Keratinocyte (primary cell): ENCODE data around the gene JAM3. TPM values are rescaled to one million over a fixed set of nuclear protein-coding genes. Genes with fewer than 3 reads are reported as not detected.

Experiments used
- DNase-seq: peaks from one replicate; pipeline ENCODE4 v3.0.0-alpha.2; 2011; ENCODE audit warnings: low read depth, missing footprints, low spot score
- FAIRE-seq: peaks from 2 replicates; lab custom pipeline; 2011; peaks lifted over from hg19 to GRCh38; lab: Jason Lieb, UNC
- H2AFZ ChIP-seq: 2 replicates; pipeline ENCODE4 v1.6.0; 2012; ENCODE audit warnings: low read length, control low read depth, inconsistent platforms; ENCODE audit not compliant: control insufficient read depth
- H3K27ac ChIP-seq: 2 replicates; pipeline ENCODE4 v1.5.1; 2011; ENCODE audit warnings: low read length; ENCODE audit not compliant: control insufficient read depth, insufficient read depth
- H3K27me3 ChIP-seq: 3 replicates; pipeline ENCODE4 v1.6.0; 2011; ENCODE audit warnings: low read length; ENCODE audit not compliant: control insufficient read depth, insufficient read depth; ENCODE audit errors: extremely low read depth
- H3K36me3 ChIP-seq, 2 experiments: 2 replicates in 1 of 2; 3 replicates in 1 of 2; pipeline ENCODE4 v1.5.1; 2011; ENCODE audit warnings: low read length in 2 of 2, mild to moderate bottlenecking in 1 of 2; ENCODE audit not compliant: control insufficient read depth in 2 of 2, insufficient read depth in 2 of 2; ENCODE audit errors: extremely low read depth in 1 of 2
- H3K4me1 ChIP-seq: 3 replicates; pipeline ENCODE4 v1.5.1; 2011; ENCODE audit warnings: low read length; ENCODE audit not compliant: control insufficient read depth, insufficient read depth; ENCODE audit errors: extremely low read depth
- H3K4me2 ChIP-seq: 3 replicates; pipeline ENCODE4 v1.6.0; 2011; ENCODE audit warnings: low read depth, low read length; ENCODE audit not compliant: control insufficient read depth, insufficient read depth; ENCODE audit errors: extremely low read depth
- H3K4me3 ChIP-seq, 3 experiments: fragments of 200-600 bp in 1 of 3; sonication (generic) in 1 of 3; 2 replicates in 2 of 3; 3 replicates in 1 of 3; pipeline ENCODE4 v1.5.1; 2011 to 2016; ENCODE audit warnings: low read length in 3 of 3, mild to moderate bottlenecking in 3 of 3, control low read depth in 2 of 3, inconsistent platforms in 1 of 3, low read depth in 1 of 3, mixed read lengths in 1 of 3, mixed run types in 1 of 3, moderate library complexity in 1 of 3; ENCODE audit not compliant: control insufficient read depth in 2 of 3, insufficient read depth in 2 of 3; ENCODE audit errors: extremely low read depth in 1 of 3
- H3K79me2 ChIP-seq: 2 replicates; pipeline ENCODE4 v1.6.0; 2012; ENCODE audit warnings: low read length; ENCODE audit not compliant: control insufficient read depth, insufficient read depth
- H3K9ac ChIP-seq: 3 replicates; pipeline ENCODE4 v1.6.0; 2011; ENCODE audit warnings: low read length; ENCODE audit not compliant: control insufficient read depth, insufficient read depth; ENCODE audit errors: extremely low read depth
- H3K9me1 ChIP-seq: 3 replicates; pipeline ENCODE4 v1.6.0; 2011; ENCODE audit warnings: low read length; ENCODE audit not compliant: control insufficient read depth, insufficient read depth; ENCODE audit errors: extremely low read depth
- H3K9me3 ChIP-seq: 2 replicates; pipeline ENCODE4 v1.5.1; 2012; ENCODE audit warnings: low read depth, low read length; ENCODE audit not compliant: control insufficient read depth
- H4K20me1 ChIP-seq: 3 replicates; pipeline ENCODE4 v1.6.0; 2011; ENCODE audit warnings: low read length; ENCODE audit not compliant: control insufficient read depth, insufficient read depth; ENCODE audit errors: extremely low read depth
- EZH2 ChIP-seq: IDR thresholded peaks from one replicate; pipeline ENCODE4 v1.6.1; 2012; ENCODE audit warnings: inconsistent platforms, mild to moderate bottlenecking, low read length, moderate library complexity
- dilution Hi-C: fragments of 300-500 bp; cut with MboI; formaldehyde crosslinking; loops from one replicate; pipeline ENCODE4 v1.7.0; 2020; ENCODE audit warnings: low sequenced_read_pairs; ENCODE audit not compliant: extremely low pct_ligation_motif_present
- polyA plus RNA-seq, 5 experiments: library from polyadenylated mRNA; depleted of rRNA in 3 of 5; stranded (reverse) in 3 of 5; stranded (forward) in 1 of 5; unstranded in 1 of 5; fragments of >200 nt; gene quantifications; 1 replicate in 1 of 5; 2 replicates in 3 of 5; 3 replicates in 1 of 5; pipeline versions ENCODE4 v1.2.1 to v1.2.3, GENCODE V29; 2011 to 2012; ENCODE audit warnings: missing spikeins in 2 of 5, low read depth in 1 of 5, low replicate concordance in 1 of 5
- TF ChIP-seq, protein P1 (sequence below), 3 experiments: IDR thresholded peaks in 1 of 3; conservative IDR thresholded peaks in 1 of 3; optimal IDR thresholded peaks in 1 of 3; 2 replicates in 2 of 3; 3 replicates in 1 of 3; pipeline versions ENCODE3 to v1.5.1; 2011; ENCODE audit warnings: low read length in 3 of 3, mild to moderate bottlenecking in 3 of 3, moderate library complexity in 2 of 3, control low read depth in 1 of 3, inconsistent platforms in 1 of 3; ENCODE audit not compliant: insufficient read depth in 2 of 3; ENCODE audit errors: extremely low read depth in 1 of 3

JAM3 gene
- polyA plus RNA-seq, 1 donor (not counting 4 experiments of a cell fraction or from before 2014, with no cell fraction given): 11.4 TPM

DNA sequence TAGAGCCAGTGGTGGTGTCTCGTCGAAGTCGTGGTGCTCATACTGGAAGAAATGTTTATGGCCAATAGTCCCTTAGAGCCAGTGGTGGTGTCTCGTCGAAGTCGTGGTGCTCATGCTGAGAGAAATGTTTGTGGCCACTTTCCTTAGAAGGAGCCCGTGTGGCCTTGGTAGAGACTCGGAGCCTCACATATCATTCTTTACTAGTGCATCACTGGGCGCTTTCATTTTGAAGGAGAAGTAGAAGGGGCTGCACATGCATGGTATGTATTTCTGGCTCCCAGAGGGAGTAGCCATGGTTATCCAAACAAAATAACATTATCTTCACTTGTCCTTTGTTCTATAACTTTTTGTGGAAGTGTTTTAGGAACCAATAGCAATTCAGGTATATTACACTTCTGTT is 69.5 kb downstream of the JAM3 start:
- dilution Hi-C loops: no loop called here
- Histone ChIP-seq H2AFZ (no peak overlapping the region), H3K4me1 (no peaks in the 10 kb centered on the region), H3K4me2 (no peak overlapping the region), H4K20me1 (no peaks in the 10 kb centered on the region), H3K79me2 (no peaks in the 10 kb centered on the region), H3K9ac (no peak overlapping the region), H3K9me3 (no peaks in the 10 kb centered on the region), H3K27me3 (no peaks in the 10 kb centered on the region), H3K4me3 (no peak overlapping the region), H3K9me1 (no peaks in the 10 kb centered on the region), H3K36me3 (no peaks in the 10 kb centered on the region), H3K27ac (no peak overlapping the region)
- FAIRE-seq (no peak), DNase-seq (no peak)
- TF ChIP-seq, protein P1, sequence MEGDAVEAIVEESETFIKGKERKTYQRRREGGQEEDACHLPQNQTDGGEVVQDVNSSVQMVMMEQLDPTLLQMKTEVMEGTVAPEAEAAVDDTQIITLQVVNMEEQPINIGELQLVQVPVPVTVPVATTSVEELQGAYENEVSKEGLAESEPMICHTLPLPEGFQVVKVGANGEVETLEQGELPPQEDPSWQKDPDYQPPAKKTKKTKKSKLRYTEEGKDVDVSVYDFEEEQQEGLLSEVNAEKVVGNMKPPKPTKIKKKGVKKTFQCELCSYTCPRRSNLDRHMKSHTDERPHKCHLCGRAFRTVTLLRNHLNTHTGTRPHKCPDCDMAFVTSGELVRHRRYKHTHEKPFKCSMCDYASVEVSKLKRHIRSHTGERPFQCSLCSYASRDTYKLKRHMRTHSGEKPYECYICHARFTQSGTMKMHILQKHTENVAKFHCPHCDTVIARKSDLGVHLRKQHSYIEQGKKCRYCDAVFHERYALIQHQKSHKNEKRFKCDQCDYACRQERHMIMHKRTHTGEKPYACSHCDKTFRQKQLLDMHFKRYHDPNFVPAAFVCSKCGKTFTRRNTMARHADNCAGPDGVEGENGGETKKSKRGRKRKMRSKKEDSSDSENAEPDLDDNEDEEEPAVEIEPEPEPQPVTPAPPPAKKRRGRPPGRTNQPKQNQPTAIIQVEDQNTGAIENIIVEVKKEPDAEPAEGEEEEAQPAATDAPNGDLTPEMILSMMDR (optimal IDR thresholded peaks at IDR 0.05 in 1 of 3, IDR thresholded peaks at IDR 0.05 in 1 of 3, conservative IDR thresholded peaks at IDR 0.05 in 1 of 3; ENCODE audit: extremely low read depth in 1 of 3, insufficient read depth in 2 of 3, low read length in 3 of 3): no peak

DNA sequence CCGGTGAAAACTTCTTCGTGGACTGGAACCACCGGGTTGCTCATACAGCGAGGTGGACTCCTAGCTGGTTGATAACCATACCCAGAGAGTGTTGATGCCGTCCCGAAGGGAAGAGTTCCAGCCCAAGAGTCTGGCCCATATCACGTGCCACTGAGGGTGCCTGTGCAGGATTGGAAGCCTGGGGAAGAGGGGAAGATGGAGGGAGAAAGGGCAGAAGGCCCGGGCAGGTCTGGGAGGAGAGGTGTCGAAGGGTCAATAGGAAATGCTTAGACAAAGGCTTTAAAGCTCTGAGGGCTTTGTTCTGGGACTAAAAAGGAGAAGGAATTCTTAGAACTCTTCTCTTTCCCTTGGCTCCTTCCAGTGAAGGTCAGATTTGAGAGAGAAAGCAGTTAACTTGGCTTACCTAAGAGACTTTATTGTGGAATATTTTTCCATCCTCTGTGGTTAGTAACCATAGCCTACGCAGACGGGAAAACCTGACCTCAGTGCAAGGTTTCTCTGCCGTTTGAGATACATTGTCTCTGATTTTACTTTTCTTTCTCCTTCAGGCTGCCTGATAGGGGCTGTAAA is 70.5 kb downstream of the JAM3 start:
- dilution Hi-C loops: no loop called here
- H3K9ac ChIP-seq: no peak overlapping the region
- no peaks in the 10 kb centered on the region for H3K9me1 ChIP-seq
- H3K27me3 ChIP-seq: no peaks in the 10 kb centered on the region
- no peak overlapping the region for H3K4me3 ChIP-seq
- H3K36me3 ChIP-seq: no peaks in the 10 kb centered on the region
- no peak overlapping the region for H2AFZ ChIP-seq
- no peak overlapping the region for H3K27ac ChIP-seq
- H3K79me2 ChIP-seq: no peaks in the 10 kb centered on the region
- no peak for TF ChIP-seq EZH2
- no peaks in the 10 kb centered on the region for H4K20me1 ChIP-seq
- H3K9me3 ChIP-seq: no peaks in the 10 kb centered on the region
- DNase-seq (no peak), FAIRE-seq (no peak)
- no peaks in the 10 kb centered on the region for H3K4me1 ChIP-seq
- no peak overlapping the region for H3K4me2 ChIP-seq

DNA sequence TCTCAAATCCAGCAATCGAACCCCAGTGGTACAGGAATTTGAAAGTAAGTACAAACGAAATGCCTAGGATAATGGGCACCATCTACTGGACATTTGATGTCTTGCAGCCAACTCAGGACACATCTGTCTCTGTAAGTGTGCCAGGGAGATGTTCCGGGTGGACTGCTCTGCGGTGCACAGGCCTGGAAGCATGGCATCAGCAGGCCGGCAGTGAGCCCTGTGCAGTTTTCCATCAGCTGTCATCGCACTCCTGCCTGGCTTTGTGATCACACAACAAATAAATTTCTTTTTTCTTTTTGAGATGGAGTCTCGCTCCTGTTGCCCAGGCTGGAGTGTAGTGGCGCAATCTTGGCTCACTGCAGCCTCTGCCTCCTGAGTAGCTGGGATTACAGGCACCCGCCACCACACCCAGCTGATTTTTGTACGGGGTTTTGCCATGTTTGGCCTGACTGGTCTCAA is 71.0 kb downstream of the JAM3 start:
- Histone ChIP-seq H3K4me1 (no peaks in the 10 kb centered on the region), H3K9me3 (no peaks in the 10 kb centered on the region), H3K9ac (no peak overlapping the region), H3K36me3 (no peaks in the 10 kb centered on the region), H3K79me2 (no peaks in the 10 kb centered on the region), H3K27ac (no peak overlapping the region), H3K9me1 (no peaks in the 10 kb centered on the region), H3K4me3 (no peak overlapping the region), H3K4me2 (no peak overlapping the region), H4K20me1 (no peaks in the 10 kb centered on the region), H2AFZ (no peak overlapping the region), H3K27me3 (no peaks in the 10 kb centered on the region)
- TF ChIP-seq, protein P1 (optimal IDR thresholded peaks at IDR 0.05 in 1 of 3, IDR thresholded peaks at IDR 0.05 in 1 of 3, conservative IDR thresholded peaks at IDR 0.05 in 1 of 3; ENCODE audit: extremely low read depth in 1 of 3, insufficient read depth in 2 of 3, low read length in 3 of 3): peak; percentile 83 to 93 (median 90)
- no peak for TF ChIP-seq EZH2
- FAIRE-seq: peak; percentile 96
- peak; percentile 35 for DNase-seq
- dilution Hi-C loops: no loop called here
